ENCODE results near the gene LRP1-AS. TPM values are rescaled to one million over a fixed set of nuclear protein-coding genes. Genes with fewer than 3 reads are reported as not detected.

Gene LRP1-AS
- total RNA-seq, 1 experiment from 2014 or later, result not detected

GRCh38 chr12:57175428-57176138 is 28.2 kb upstream of the LRP1-AS start:
- H3K79me2 ChIP-seq (ENCODE audit: insufficient read depth, low read length), result no peaks in the 10 kb centered on the region
- peak overlapping the region; percentile 56 for H3K4me2 ChIP-seq (ENCODE audit: low read length)
- peak overlapping the region in 1 of 2 experiments; percentile 29; a peak in 2 of 4 replicates for H3K4me3 ChIP-seq (replicated peaks in 1 of 2; ENCODE audit: low read depth in 1 of 2, low read length in 2 of 2)
- ChIA-PET RAD21 (ENCODE audit: low non-redundant PET in 1 of 2, low total read pairs in 2 of 2, uncharacterized antibody in 2 of 2, unreplicated experiment in 2 of 2) (interaction anchor here (1.1 to 1.9 kb wide), 3 partner anchors 48 to 51 kb away, joined by 3 to 7 read pairs (median 4); partner anchors contain the start of gene LRP1 (in 1 of the 2)), CTCF (interaction anchor here (0.6 to 5.0 kb wide), 19 partner anchors 10 to 170 kb away, joined by 3 to 40 read pairs (median 5); partner anchors contain the start of genes LRP1 and NAB2), POLR2A (interaction anchor here (1.1 to 1.3 kb wide), 3 partner anchors 47 to 64 kb away, joined by 3 to 7 read pairs (median 4); partner anchors contain the start of gene LRP1)
- no peak overlapping the region for H2AFZ ChIP-seq (ENCODE audit: low read depth, low read length, poor library complexity, severe bottlenecking)
- H3K27ac ChIP-seq (ENCODE audit: low read depth, low read length), result peak overlapping the region; percentile 61
- BruUV-seq (replicated peaks), result no TSS peak
- intact Hi-C loops (cut with micrococcal nuclease), result no loop called here
- peak overlapping the region; percentile 28; the same call in 1 of the 2 replicates for H3K9ac ChIP-seq (ENCODE audit: low read length)
- peaks cover 18 to 28% of the 10 kb centered on the region in 2 experiments for H3K4me1 ChIP-seq (ENCODE audit: control insufficient read depth in 1 of 2, insufficient read depth in 2 of 2, low read length in 2 of 2)
- peak; percentile 90 for ATAC-seq
- no peaks in the 10 kb centered on the region for H3K27me3 ChIP-seq (ENCODE audit: insufficient read depth, low read length)
- H3K36me3 ChIP-seq (ENCODE audit: control insufficient read depth in 1 of 2, insufficient read depth in 2 of 2, low read length in 2 of 2), result no peaks in the 10 kb centered on the region; a peak in 1 of 4 replicates
- no peaks in the 10 kb centered on the region for H3K9me3 ChIP-seq (ENCODE audit: control insufficient read depth in 1 of 2, insufficient read depth in 1 of 2, low read depth in 1 of 2, low read length in 2 of 2)
- no peak for TF ChIP-seq ZBTB33 (IDR thresholded peaks at IDR 0.05; ENCODE audit: extremely low read depth, insufficient replicate concordance, low read length)
- peak; percentile 75 for TF ChIP-seq RAD21 (IDR thresholded peaks at IDR 0.05; ENCODE audit: low read depth)
- peak; percentile 33 for TF ChIP-seq TCF7L2 (IDR thresholded peaks at IDR 0.05; ENCODE audit: borderline replicate concordance, extremely low read depth, insufficient read depth, insufficient read length)
- TF ChIP-seq ZFX (IDR thresholded peaks at IDR 0.05), result peak; percentile 38; the same call in 1 of the 2 replicates
- TF ChIP-seq YY1 (IDR thresholded peaks at IDR 0.05; ENCODE audit: extremely low read depth, insufficient replicate concordance, low read depth, low read length), result peak; percentile 26
- no peak for TF ChIP-seq CEBPB (IDR thresholded peaks at IDR 0.05; ENCODE audit: low read depth)
- 0 out of 2 replicates have a peak, but pooled peaks have one; percentile 18 for TF ChIP-seq POLR2AphosphoS5 (IDR thresholded peaks at IDR 0.05; ENCODE audit: low read depth, low read length)
- TF ChIP-seq CTCF (IDR thresholded peaks at IDR 0.05 in 2 of 3, conservative IDR thresholded peaks at IDR 0.05 in 1 of 3; ENCODE audit: borderline replicate concordance in 1 of 3, insufficient read depth in 1 of 3, low read depth in 2 of 3, low read length in 2 of 3), result peak; percentile 83 to 87 (median 86)
- peak; percentile 73 for DNase-seq (ENCODE audit: low read depth, low spot score)
- H4K20me1 ChIP-seq (ENCODE audit: insufficient read depth), result no peaks in the 10 kb centered on the region
- no peaks in the 10 kb centered on the region for H3K9me2 ChIP-seq (ENCODE audit: insufficient read depth)

Measured in HCT116 (cell line).